GM18868 (cell line): Measurements from ENCODE around the gene NPAS2.

Experiments used
- ATAC-seq: cut with Tn5 transposase; IDR thresholded peaks from one replicate; pipeline ENCODE4 v1.9.1; 2021; ENCODE audit warnings: mild to moderate bottlenecking, moderate library complexity; ENCODE audit not compliant: unreplicated experiment

Gene NPAS2

GRCh38 chr2:100880036-100880435 lies 60.1 kb downstream of the NPAS2 start:
- no peak for ATAC-seq

- ATAC-seq: no peak
These were observed 60.8 kb downstream of the NPAS2 start for GRCh38 chr2:100880730-100881129.

- no peak for ATAC-seq
These were observed 63.0 kb downstream of the NPAS2 start for GRCh38 chr2:100882645-100883613.

- no peak for ATAC-seq
These were observed 64.2 kb downstream of the NPAS2 start for GRCh38 chr2:100884145-100884621.

GRCh38 chr2:100886085-100886484 lies 66.1 kb downstream of the NPAS2 start:
- ATAC-seq: no peak

GRCh38 chr2:100887039-100887578 lies 67.2 kb downstream of the NPAS2 start:
- ATAC-seq: no peak

- ATAC-seq: no peak
These were observed 68.0 kb downstream of the NPAS2 start for GRCh38 chr2:100887713-100888495.

GRCh38 chr2:100888601-100889000 lies 68.7 kb downstream of the NPAS2 start:
- no peak for ATAC-seq

GRCh38 chr2:100889286-100889685 lies 69.3 kb downstream of the NPAS2 start:
- no peak for ATAC-seq

GRCh38 chr2:100891906-100892642 lies 72.1 kb downstream of the NPAS2 start:
- no peak for ATAC-seq

- no peak for ATAC-seq
These were observed 73.6 kb downstream of the NPAS2 start for GRCh38 chr2:100893392-100894104.

- ATAC-seq: no peak
These were observed 74.3 kb downstream of the NPAS2 start for GRCh38 chr2:100894105-100894795.

- no peak for ATAC-seq
These were observed 74.8 kb downstream of the NPAS2 start for GRCh38 chr2:100894796-100895156.

- no peak for ATAC-seq
These were observed 75.5 kb downstream of the NPAS2 start for GRCh38 chr2:100895402-100895801.

- no peak for ATAC-seq
These were observed 76.2 kb downstream of the NPAS2 start for GRCh38 chr2:100895934-100896685.

- ATAC-seq: no peak
These were observed 78.2 kb downstream of the NPAS2 start for GRCh38 chr2:100898035-100898665.

GRCh38 chr2:100900156-100900795 lies 80.3 kb downstream of the NPAS2 start:
- no peak for ATAC-seq
